GM12873 (cell line): Measurements from ENCODE around the gene RBM38.

Source experiments
- CTCF ChIP-seq: IDR thresholded peaks from 2 replicates; pipeline ENCODE4 v1.5.1; 2012; ENCODE audit warnings: low read depth, mild to moderate bottlenecking, moderate library complexity, low read length, control low read depth; ENCODE audit not compliant: insufficient read depth; ENCODE audit errors: missing control alignments

RBM38 gene

GRCh38 chr20:57378646-57379262 is 12.4 kb upstream of the RBM38 start:
- no peak for TF ChIP-seq CTCF

GRCh38 chr20:57379263-57379647 is 11.9 kb upstream of the RBM38 start:
- TF ChIP-seq CTCF, result no peak

GRCh38 chr20:57380081-57380750 is 11.0 kb upstream of the RBM38 start:
- no peak for TF ChIP-seq CTCF

- TF ChIP-seq CTCF, result peak; percentile 93
These were observed 9.3 kb upstream of the RBM38 start for GRCh38 chr20:57381596-57382503.

- TF ChIP-seq CTCF, result no peak
These were observed 8.7 kb upstream of the RBM38 start for GRCh38 chr20:57382516-57382915.

GRCh38 chr20:57383447-57384347 is 7.5 kb upstream of the RBM38 start:
- no peak for TF ChIP-seq CTCF
